IMR-90 (cell line): ENCODE data around the gene C11orf68. TPM values are rescaled to one million over a fixed set of nuclear protein-coding genes. Genes with fewer than 3 reads are reported as not detected.

Experiments used
- ATAC-seq: fragments of 200-7000 bp; cut with Tn5 transposase; 2 replicates; pipeline ENCODE4 v1.9.1; 2020; ENCODE audit warnings: low read depth, mild to moderate bottlenecking, moderate library complexity
- BruUV-seq: library from RNA; stranded (reverse); fragments of 400-500 nt; replicated peaks from 2 replicates; lab custom pipeline; 2021; lab: Mats Ljungman, UMichigan
- CTCF ChIA-PET: fragments of 300-600 bp; formaldehyde crosslinking; extraction: SDS; loops from one replicate; lab custom pipeline; 2021; ENCODE audit warnings: antibody characterized with exemption; lab: Yijun Ruan, JAX
- POLR2A ChIA-PET: fragments of 300-600 bp; sonication (Branson Sonifier 250); formaldehyde crosslinking; loops from one replicate; lab custom pipeline; 2022; ENCODE audit warnings: antibody characterized with exemption; ENCODE audit not compliant: unreplicated experiment; lab: Charles Lee
- DNase-seq: peaks from one replicate; pipeline ENCODE4 v3.0.0; 2013
- H2AFZ ChIP-seq: replicated peaks from 2 replicates; pipeline ENCODE3; 2013; ENCODE audit warnings: low read length, mild to moderate bottlenecking; ENCODE audit not compliant: poor library complexity
- H2AK5ac ChIP-seq: 2 replicates; pipeline ENCODE4 v1.6.1; 2013; ENCODE audit warnings: low read depth, low read length, inconsistent platforms
- H2AK9ac ChIP-seq: replicated peaks from 2 replicates; pipeline ENCODE3; 2013; ENCODE audit warnings: mild to moderate bottlenecking, low read depth, low read length, moderate library complexity; ENCODE audit not compliant: poor library complexity
- H2BK120ac ChIP-seq: 2 replicates; pipeline ENCODE4 v1.6.1; 2013; ENCODE audit warnings: low read depth, low read length, inconsistent platforms
- H2BK15ac ChIP-seq: 3 replicates; pipeline ENCODE4 v1.6.1; 2013; ENCODE audit warnings: low read depth, low read length, inconsistent platforms
- H2BK20ac ChIP-seq: 2 replicates; pipeline ENCODE4 v1.6.1; 2013; ENCODE audit warnings: low read depth, mild to moderate bottlenecking, inconsistent platforms, low read length, moderate library complexity
- H2BK5ac ChIP-seq: 2 replicates; pipeline ENCODE4 v1.6.1; 2013; ENCODE audit warnings: mild to moderate bottlenecking, low read depth, low read length, inconsistent platforms; ENCODE audit not compliant: poor library complexity, severe bottlenecking
- H3K14ac ChIP-seq: replicated peaks from 2 replicates; pipeline ENCODE4 v1.6.1; 2013; ENCODE audit warnings: low read depth, low read length, inconsistent platforms
- H3K18ac ChIP-seq: 2 replicates; pipeline ENCODE4 v1.6.1; 2013; ENCODE audit warnings: low read depth, low read length, control low read depth
- H3K23ac ChIP-seq: 2 replicates; pipeline ENCODE4 v1.6.1; 2013; ENCODE audit warnings: low read depth, low read length, inconsistent platforms
- H3K27ac ChIP-seq: 2 replicates; pipeline ENCODE4 v1.5.1; 2013; ENCODE audit warnings: mild to moderate bottlenecking, control low read depth, low read length; ENCODE audit not compliant: insufficient read depth
- H3K27me3 ChIP-seq: 2 replicates; pipeline ENCODE4 v1.6.1; 2013; ENCODE audit warnings: low read length; ENCODE audit not compliant: control insufficient read depth, insufficient read depth
- H3K36me3 ChIP-seq: 2 replicates; pipeline ENCODE4 v1.6.1; 2013; ENCODE audit warnings: low read length, mixed read lengths; ENCODE audit not compliant: control insufficient read depth, insufficient read depth
- H3K4ac ChIP-seq: 2 replicates; pipeline ENCODE4 v1.6.1; 2013; ENCODE audit warnings: low read depth, low read length, inconsistent platforms
- H3K4me1 ChIP-seq: 2 replicates; pipeline ENCODE4 v1.6.1; 2013; ENCODE audit warnings: low read length, mixed read lengths; ENCODE audit not compliant: control insufficient read depth, insufficient read depth
- H3K4me2 ChIP-seq: 2 replicates; pipeline ENCODE4 v1.6.1; 2013; ENCODE audit warnings: low read depth, mild to moderate bottlenecking, control low read depth, low read length, moderate library complexity
- H3K4me3 ChIP-seq: 2 replicates; pipeline ENCODE4 v1.5.1; 2013; ENCODE audit warnings: low read depth, mild to moderate bottlenecking, control low read depth, low read length, moderate library complexity; ENCODE audit not compliant: insufficient read depth
- H3K56ac ChIP-seq: 2 replicates; pipeline ENCODE4 v1.6.1; 2013; ENCODE audit warnings: low read length, inconsistent platforms; ENCODE audit not compliant: insufficient read depth; ENCODE audit errors: extremely low read depth
- H3K79me1 ChIP-seq, 2 experiments: 2 replicates each; pipeline ENCODE4 v1.6.1; 2013; ENCODE audit warnings: low read length in 2 of 2, inconsistent platforms in 1 of 2, low read depth in 1 of 2
- H3K9ac ChIP-seq: 2 replicates; pipeline ENCODE4 v1.6.1; 2013; ENCODE audit warnings: low read depth, low read length, control low read depth
- H3K9me1 ChIP-seq: 2 replicates; pipeline ENCODE4 v1.6.1; 2013; ENCODE audit warnings: low read length, inconsistent platforms; ENCODE audit not compliant: insufficient read depth
- H3K9me3 ChIP-seq: 2 replicates; pipeline ENCODE4 v1.6.1; 2013; ENCODE audit warnings: low read length; ENCODE audit not compliant: control insufficient read depth, insufficient read depth
- H4K20me1 ChIP-seq: 2 replicates; pipeline ENCODE4 v1.6.1; 2013; ENCODE audit warnings: low read length, inconsistent platforms; ENCODE audit not compliant: insufficient read depth
- H4K5ac ChIP-seq: 2 replicates; pipeline ENCODE4 v1.6.1; 2013; ENCODE audit warnings: mild to moderate bottlenecking, low read depth, low read length, control low read depth
- H4K8ac ChIP-seq, 2 experiments: 2 replicates each; pipeline ENCODE4 v1.6.1; 2013; ENCODE audit warnings: low read depth in 2 of 2, low read length in 2 of 2, control low read depth in 1 of 2, inconsistent platforms in 1 of 2
- H4K91ac ChIP-seq: 2 replicates; pipeline ENCODE4 v1.6.1; 2013; ENCODE audit warnings: low read depth, low read length, inconsistent platforms; ENCODE audit not compliant: insufficient read depth
- BHLHE40 ChIP-seq: fragments of 150-350 bp; IDR thresholded peaks from 2 replicates; pipeline ENCODE4 v1.6.1; 2016; ENCODE audit warnings: mild to moderate bottlenecking, low read depth, low read length
- CEBPB ChIP-seq: IDR thresholded peaks from 2 replicates; pipeline ENCODE4 v1.6.1; 2012; ENCODE audit warnings: low read depth, low read length, improper control_type of control experiment
- CHD1 ChIP-seq: IDR thresholded peaks from 2 replicates; pipeline ENCODE4 v1.6.1; 2012; ENCODE audit warnings: low read depth, low read length, improper control_type of control experiment
- FOS ChIP-seq: fragments of 150-350 bp; IDR thresholded peaks from 2 replicates; pipeline ENCODE4 v1.6.1; 2016; ENCODE audit warnings: low read depth, low read length
- MAZ ChIP-seq: IDR thresholded peaks from 2 replicates; pipeline ENCODE4 v1.6.1; 2012; ENCODE audit warnings: low read depth, mild to moderate bottlenecking, low read length, improper control_type of control experiment, moderate library complexity, borderline replicate concordance
- MXI1 ChIP-seq: IDR thresholded peaks from 2 replicates; pipeline ENCODE4 v1.6.1; 2012; ENCODE audit warnings: low read depth, mild to moderate bottlenecking, low read length, moderate library complexity, borderline replicate concordance
- POLR2A ChIP-seq: IDR thresholded peaks from 2 replicates; pipeline ENCODE4 v1.6.1; 2012; ENCODE audit warnings: mild to moderate bottlenecking, low read depth, low read length
- RAD21 ChIP-seq: IDR thresholded peaks from 2 replicates; pipeline ENCODE4 v1.6.1; 2012; ENCODE audit warnings: low read length, improper control_type of control experiment
- RFX5 ChIP-seq: IDR thresholded peaks from 2 replicates; pipeline ENCODE4 v1.8.0; 2012; ENCODE audit warnings: low read depth, mild to moderate bottlenecking, low read length, moderate library complexity
- SMC3 ChIP-seq: fragments of 150-350 bp; IDR thresholded peaks from 2 replicates; pipeline ENCODE4 v1.6.1; 2016; ENCODE audit warnings: low read depth, mild to moderate bottlenecking, antibody characterized with exemption, low read length, moderate library complexity
- WGBS, 2 experiments: methylation state at CpG; one replicate each; pipeline versions ENCODE4 v1.1.5 to v1.1.7; 2013; ENCODE audit warnings: missing lambda C conversion rate in 2 of 2; ENCODE audit not compliant: insufficient read length in 1 of 2; ENCODE audit errors: extremely low coverage in 2 of 2; 5-methylcytosine and 5-hydroxymethylcytosine counted together
- dilution Hi-C: fragments of 300-500 bp; cut with HindIII; formaldehyde crosslinking; loops from one replicate; pipeline ENCODE4 v1.14.3; 2018; ENCODE audit warnings: low sequenced_read_pairs; ENCODE audit not compliant: unreplicated experiment
- in situ Hi-C: fragments of 300-500 bp; cut with MboI; formaldehyde crosslinking; loops from 3 replicates; pipeline ENCODE4 v1.14.3; 2019; ENCODE audit warnings: low sequenced_read_pairs, inconsistent platforms, mixed read lengths
- intact Hi-C: fragments of 100-400 bp; cut with micrococcal nuclease; formaldehyde crosslinking; loops from 2 replicates; pipeline ENCODE4 v1.10.0; 2022
- polyA plus RNA-seq, 3 experiments: library from polyadenylated mRNA; depleted of rRNA; stranded (reverse); fragments of >200 nt; gene quantifications; 2 replicates each; pipeline ENCODE4 v1.2.3, GENCODE V29; 2012; ENCODE audit warnings: low replicate concordance in 1 of 3
- total RNA-seq: library from RNA; depleted of rRNA; stranded (reverse); fragments of >200 nt; gene quantifications from 2 replicates; pipeline ENCODE4 v1.2.3, GENCODE V29; 2012
- TF ChIP-seq, protein P1 (sequence below): fragments of 150-350 bp; IDR thresholded peaks from 2 replicates; pipeline ENCODE4 v1.6.1; 2017; ENCODE audit warnings: mild to moderate bottlenecking, antibody characterized with exemption, low read length, low read depth
- TF ChIP-seq, protein P2 (sequence below): fragments of 150-350 bp; IDR thresholded peaks from 2 replicates; pipeline ENCODE4 v1.6.1; 2016; ENCODE audit warnings: low read depth, mild to moderate bottlenecking, low read length, moderate library complexity, borderline replicate concordance

C11orf68 gene
- total and polyA plus RNA-seq, 2 of the 4 experiments (the other 2 are of a cell fraction) = 20.3 to 104 TPM

DNA sequence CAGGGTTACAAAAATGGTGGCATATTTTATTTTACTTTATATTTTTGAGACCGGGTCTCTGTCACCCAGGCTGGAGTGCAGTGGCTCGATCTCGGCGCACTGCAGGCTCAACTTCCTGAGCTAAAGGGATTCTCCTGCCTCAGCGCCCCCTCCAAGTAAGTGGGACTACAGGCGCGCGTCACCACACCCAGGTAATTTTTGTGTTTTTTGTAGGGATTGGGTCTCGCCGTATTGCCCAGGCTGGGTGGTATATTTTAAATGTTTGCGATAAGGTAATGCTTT, 18.0 kb downstream of the C11orf68 start:
- peak overlapping the region; percentile 51 for H2AK9ac ChIP-seq

More for the DNA sequence above, 18.0 kb downstream of the C11orf68 start:
- H3K79me1 ChIP-seq = peaks cover 28 to 45% of the 10 kb centered on the region in 2 experiments
- H2AK5ac ChIP-seq = peak overlapping the region; percentile 99
- H3K27me3 ChIP-seq = no peaks in the 10 kb centered on the region
- H3K23ac ChIP-seq = no peak overlapping the region
- H3K56ac ChIP-seq = no peak overlapping the region
- peak overlapping the region; percentile 99; the same call in 2 of the 3 replicates for H2BK15ac ChIP-seq
- H3K9me3 ChIP-seq = no peaks in the 10 kb centered on the region
- no peak overlapping the region; the same call in 1 of the 2 replicates for H3K4me2 ChIP-seq
- peak overlapping the region; percentile 11; the same call in 1 of the 2 replicates for H2BK20ac ChIP-seq
- H2BK5ac ChIP-seq = peak overlapping the region; percentile 27
- no peak overlapping the region for H3K18ac ChIP-seq
- WGBS, 2 experiments = no CpG with 5 or more reads among the region's 11 CpGs
- no peak overlapping the region for H2AFZ ChIP-seq
- H4K20me1 ChIP-seq = peaks cover 38% of the 10 kb centered on the region
- H3K14ac ChIP-seq = no peak overlapping the region
- H3K9ac ChIP-seq = no peak overlapping the region
- no peak overlapping the region; the same call in 1 of the 2 replicates for H4K91ac ChIP-seq
- peak overlapping the region; percentile 77 for H2BK120ac ChIP-seq
- TF ChIP-seq, protein P1, sequence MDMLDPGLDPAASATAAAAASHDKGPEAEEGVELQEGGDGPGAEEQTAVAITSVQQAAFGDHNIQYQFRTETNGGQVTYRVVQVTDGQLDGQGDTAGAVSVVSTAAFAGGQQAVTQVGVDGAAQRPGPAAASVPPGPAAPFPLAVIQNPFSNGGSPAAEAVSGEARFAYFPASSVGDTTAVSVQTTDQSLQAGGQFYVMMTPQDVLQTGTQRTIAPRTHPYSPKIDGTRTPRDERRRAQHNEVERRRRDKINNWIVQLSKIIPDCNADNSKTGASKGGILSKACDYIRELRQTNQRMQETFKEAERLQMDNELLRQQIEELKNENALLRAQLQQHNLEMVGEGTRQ = no peak
- no peak for TF ChIP-seq BHLHE40
- no peak for TF ChIP-seq POLR2A
- TF ChIP-seq RAD21 = no peak
- no peak for TF ChIP-seq RFX5
- no peak for TF ChIP-seq MAZ
- TF ChIP-seq CHD1 = no peak
- TF ChIP-seq, protein P2, sequence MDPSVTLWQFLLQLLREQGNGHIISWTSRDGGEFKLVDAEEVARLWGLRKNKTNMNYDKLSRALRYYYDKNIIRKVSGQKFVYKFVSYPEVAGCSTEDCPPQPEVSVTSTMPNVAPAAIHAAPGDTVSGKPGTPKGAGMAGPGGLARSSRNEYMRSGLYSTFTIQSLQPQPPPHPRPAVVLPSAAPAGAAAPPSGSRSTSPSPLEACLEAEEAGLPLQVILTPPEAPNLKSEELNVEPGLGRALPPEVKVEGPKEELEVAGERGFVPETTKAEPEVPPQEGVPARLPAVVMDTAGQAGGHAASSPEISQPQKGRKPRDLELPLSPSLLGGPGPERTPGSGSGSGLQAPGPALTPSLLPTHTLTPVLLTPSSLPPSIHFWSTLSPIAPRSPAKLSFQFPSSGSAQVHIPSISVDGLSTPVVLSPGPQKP = no peak
- TF ChIP-seq MXI1 = no peak
- no peak for TF ChIP-seq CEBPB
- TF ChIP-seq FOS = no peak
- TF ChIP-seq SMC3 = no peak
- no TSS peak for BruUV-seq
- ChIA-PET POLR2A (interaction anchor here (0.6 to 2.9 kb wide), 7 partner anchors 8 to 34 kb away, joined by 3 to 17 read pairs (median 3); partner anchors contain the start of gene FIBP), CTCF (no interaction called here)
- H4K8ac ChIP-seq = peak overlapping the region in 1 of 2 experiments; percentile 74; a peak in 2 of 4 replicates
- DNase-seq (no peak), ATAC-seq (no peak)
- peak overlapping the region; percentile 55 for H3K4ac ChIP-seq
- H3K4me3 ChIP-seq = no peak overlapping the region
- dilution Hi-C loops = no loop called here
- H3K9me1 ChIP-seq = peaks cover 19% of the 10 kb centered on the region
- in situ Hi-C loops = no loop called here
- H3K4me1 ChIP-seq = peaks cover 33% of the 10 kb centered on the region
- H3K36me3 ChIP-seq = peaks cover 15% of the 10 kb centered on the region
- no peak overlapping the region for H4K5ac ChIP-seq
- H3K27ac ChIP-seq = peak overlapping the region; percentile 48
- intact Hi-C loops = loop anchor here (2.0 kb wide), 1 partner anchor 14 kb away; no protein-coding TSS in a partner anchor
